Activated CD8-positive, alpha-beta memory T cell treated with anti-CD3 and anti-CD28 coated beads, Interleukin-2, amount 50 U/mL, for 48 hours (primary cell): ENCODE data around the gene VCAM1.

ENCODE experiments used
- DNase-seq: peaks from one replicate; pipeline ENCODE4 v3.0.0-alpha.2; 2020

The VCAM1 gene

DNA sequence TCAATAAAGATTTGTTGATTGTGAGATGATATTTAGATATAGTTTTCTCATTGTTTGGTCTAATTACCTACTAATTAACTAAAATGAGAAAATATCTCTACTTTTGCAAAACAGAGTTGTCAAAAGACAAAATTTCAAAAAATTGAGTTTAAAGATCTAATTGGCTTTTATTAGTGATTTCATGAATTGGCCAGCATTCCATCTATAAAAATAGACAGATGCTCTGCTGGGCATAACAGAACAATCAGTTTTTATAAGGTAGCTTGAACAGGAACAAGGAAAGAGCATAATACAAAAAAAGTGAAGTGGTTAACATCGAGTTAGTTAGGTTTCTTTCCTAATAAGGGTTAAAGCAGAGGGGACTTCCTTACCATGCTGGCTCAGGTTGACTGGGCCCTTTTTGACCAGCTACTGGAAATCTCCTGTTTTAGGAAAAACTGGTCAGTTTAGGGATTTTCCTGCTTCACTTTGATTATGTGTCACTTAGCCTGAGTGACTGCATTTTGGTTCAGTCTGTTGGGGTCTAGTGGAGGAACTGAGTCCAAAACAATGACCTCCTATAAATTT, 63.0 kb downstream of the VCAM1 start:
- no peak for DNase-seq

DNA sequence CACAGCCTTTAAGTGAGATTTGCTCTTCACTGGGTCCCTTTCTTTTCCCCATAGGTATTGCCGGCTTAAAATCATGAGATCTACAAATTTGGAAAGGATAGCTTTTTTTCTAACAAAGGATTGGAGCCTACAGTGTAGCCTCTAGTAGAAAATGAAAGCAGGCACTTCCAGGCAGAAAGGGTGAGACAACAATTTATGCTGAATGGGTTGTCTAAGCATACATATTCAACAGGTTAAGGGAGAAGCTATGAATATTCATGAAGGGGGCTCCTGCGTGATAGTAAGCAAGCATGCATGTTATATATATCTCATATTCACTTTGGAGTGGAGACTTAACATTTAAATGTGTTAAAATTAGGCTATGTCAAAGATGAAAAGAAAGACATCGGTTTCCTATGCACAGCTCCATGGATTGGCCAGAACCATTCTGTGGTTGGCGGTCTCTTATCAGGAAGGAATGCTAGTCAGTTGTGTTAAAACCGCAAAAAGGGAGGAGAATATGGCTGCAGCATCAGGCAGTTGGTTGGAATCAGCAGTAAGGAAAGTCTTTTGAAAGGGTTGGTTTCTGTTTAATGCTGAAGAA, 66.0 kb downstream of the VCAM1 start:
- DNase-seq = no peak

DNA sequence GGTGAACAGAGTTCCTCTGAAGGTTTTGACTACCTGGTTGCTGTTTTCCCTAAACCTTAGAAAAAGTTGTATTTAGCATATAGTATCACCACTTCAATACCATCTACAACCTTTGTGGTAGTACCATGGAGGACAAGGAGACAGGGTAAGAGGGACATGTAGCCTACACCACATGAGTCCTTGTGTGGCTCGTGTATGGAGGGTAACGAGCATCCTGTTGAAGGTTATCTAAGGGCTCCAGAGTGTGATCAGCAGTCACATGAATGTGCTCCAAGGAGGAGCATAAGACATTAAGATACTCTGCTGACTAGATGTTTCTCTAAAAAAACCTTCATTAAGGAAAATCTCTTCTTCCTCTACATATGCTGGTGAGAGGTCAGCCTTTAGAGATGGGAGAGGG, 67.3 kb downstream of the VCAM1 start:
- DNase-seq = no peak
